HepG2 (cell line): ENCODE data around the gene CDC42SE2. TPM values are rescaled to one million over a fixed set of nuclear protein-coding genes. Genes with fewer than 3 reads are reported as not detected.

ENCODE experiments used
- BRD4 ChIP-seq: sonication (generic); formaldehyde crosslinking; IDR thresholded peaks from 2 replicates; pipeline ENCODE4 v1.4.0; 2020; ENCODE audit warnings: missing genetic modification reagents
- DMAP1 ChIP-seq: IDR thresholded peaks from 2 replicates; pipeline ENCODE4 v1.6.1; 2016
- DNMT3B ChIP-seq: conservative IDR thresholded peaks from 2 replicates; pipeline ENCODE4 v1.6.1; 2016; ENCODE audit warnings: missing biosample characterization, control low read depth
- ELF1 ChIP-seq: sonication (generic); formaldehyde crosslinking; IDR thresholded peaks from 2 replicates; pipeline ENCODE4 v1.4.0; 2020; ENCODE audit warnings: missing genetic modification reagents
- FOXO1 ChIP-seq: sonication (generic); formaldehyde crosslinking; IDR thresholded peaks from 2 replicates; pipeline ENCODE4 v1.4.0; 2020; ENCODE audit warnings: missing genetic modification reagents
- JDP2 ChIP-seq: sonication (generic); formaldehyde crosslinking; IDR thresholded peaks from 2 replicates; pipeline ENCODE4 v1.8.1; 2022; ENCODE audit warnings: missing genetic modification reagents, borderline replicate concordance
- KLF13 ChIP-seq: sonication (generic); formaldehyde crosslinking; IDR thresholded peaks from 2 replicates; pipeline ENCODE4 v1.4.0; 2020; ENCODE audit warnings: mild to moderate bottlenecking, missing genetic modification reagents
- MYC ChIP-seq: sonication (generic); formaldehyde crosslinking; IDR thresholded peaks from 2 replicates; pipeline ENCODE4 v1.9.0; 2021; ENCODE audit warnings: missing genetic modification reagents, borderline replicate concordance
- PAF1 ChIP-seq: IDR thresholded peaks from 2 replicates; pipeline ENCODE4 v1.6.1; 2016; ENCODE audit warnings: missing genetic modification reagents, missing compliant biosample characterization
- RAD21 ChIP-seq: fragments of 450-650 bp; formaldehyde crosslinking; IDR thresholded peaks from 2 replicates; pipeline ENCODE4 v1.5.0; 2020; ENCODE audit warnings: mild to moderate bottlenecking
- SCMH1 ChIP-seq: sonication (generic); formaldehyde crosslinking; IDR thresholded peaks from 2 replicates; pipeline ENCODE4 v1.9.0; 2021; ENCODE audit warnings: missing genetic modification reagents, mild to moderate bottlenecking, borderline replicate concordance
- SP2 ChIP-seq: sonication (generic); formaldehyde crosslinking; IDR thresholded peaks from 2 replicates; pipeline ENCODE4 v1.5.1; 2020; ENCODE audit warnings: mild to moderate bottlenecking, missing genetic modification reagents
- SRF ChIP-seq: IDR thresholded peaks from 2 replicates; pipeline ENCODE4 v1.6.1; 2011; ENCODE audit warnings: mild to moderate bottlenecking, low read depth, low read length, moderate library complexity
- TBX2 ChIP-seq: sonication (generic); formaldehyde crosslinking; IDR thresholded peaks from 2 replicates; pipeline ENCODE4 v1.5.0; 2020; ENCODE audit warnings: missing genetic modification reagents, mild to moderate bottlenecking, borderline replicate concordance
- TOE1 ChIP-seq: sonication (generic); formaldehyde crosslinking; IDR thresholded peaks from 2 replicates; pipeline ENCODE4 v1.4.0; 2020; ENCODE audit warnings: mild to moderate bottlenecking, missing genetic modification reagents
- ZBTB42 ChIP-seq: sonication (generic); formaldehyde crosslinking; IDR thresholded peaks from 2 replicates; pipeline ENCODE4 v1.5.0; 2020; ENCODE audit warnings: mild to moderate bottlenecking, missing genetic modification reagents
- ZNF121 ChIP-seq: sonication (generic); formaldehyde crosslinking; IDR thresholded peaks from 2 replicates; pipeline ENCODE4 v1.5.0; 2020; ENCODE audit warnings: mild to moderate bottlenecking, missing genetic modification reagents
- ZNF678 ChIP-seq: sonication (generic); formaldehyde crosslinking; IDR thresholded peaks from 2 replicates; pipeline ENCODE4 v1.4.0; 2020; ENCODE audit warnings: mild to moderate bottlenecking, missing genetic modification reagents
- ZNF773 ChIP-seq: sonication (generic); formaldehyde crosslinking; IDR thresholded peaks from 2 replicates; pipeline ENCODE4 v1.4.0; 2020; ENCODE audit warnings: missing genetic modification reagents, borderline replicate concordance
- ZNF841 ChIP-seq: sonication (generic); formaldehyde crosslinking; IDR thresholded peaks from 2 replicates; pipeline ENCODE4 v1.8.1; 2023; ENCODE audit warnings: missing genetic modification reagents, borderline replicate concordance
- polyA plus RNA-seq, 8 experiments: library from polyadenylated mRNA; depleted of rRNA in 3 of 8; stranded (reverse) in 7 of 8; unstranded in 1 of 8; fragments of >200 nt; fragmentation: Illumina TruSeq in 4 of 8; extraction: Trizol in 4 of 8; gene quantifications; 2 replicates each; pipeline versions ENCODE4 v1.2.1 to v1.2.3, GENCODE V29; 2011 to 2016; ENCODE audit warnings: low read depth in 4 of 8, missing spikeins in 1 of 8, mixed read lengths in 1 of 8; ENCODE audit not compliant: insufficient read depth in 1 of 8
- total RNA-seq, 5 experiments: library from RNA; depleted of rRNA; stranded (reverse); fragments of >200 nt; fragmentation: Illumina TruSeq; extraction: Trizol; gene quantifications; 2 replicates each; pipeline ENCODE4 v1.2.3, GENCODE V29; 2016; ENCODE audit warnings: low read depth in 1 of 5
- TF ChIP-seq, protein P1 (sequence below): sonication (generic); formaldehyde crosslinking; IDR thresholded peaks from 2 replicates; pipeline ENCODE4 v1.4.0; 2020; ENCODE audit warnings: missing genetic modification reagents, borderline replicate concordance
- TF ChIP-seq, protein P2 (sequence below): sonication (generic); formaldehyde crosslinking; IDR thresholded peaks from 2 replicates; pipeline ENCODE4 v1.5.0; 2020; ENCODE audit warnings: mild to moderate bottlenecking, missing genetic modification reagents, borderline replicate concordance
- TF ChIP-seq, protein P3 (sequence below): sonication (generic); formaldehyde crosslinking; IDR thresholded peaks from 2 replicates; pipeline ENCODE4 v1.5.1; 2020; ENCODE audit warnings: mild to moderate bottlenecking, missing genetic modification reagents, borderline replicate concordance
- TF ChIP-seq, protein P4 (sequence below): IDR thresholded peaks from 2 replicates; pipeline ENCODE4 v1.6.1; 2016; ENCODE audit warnings: missing genetic modification reagents, missing compliant biosample characterization

Gene CDC42SE2
- total and polyA plus RNA-seq, 2 of the 13 experiments (the other 11 are each of a cell fraction or from before 2014, with no cell fraction given) = 19.6 to 25.0 TPM

DNA sequence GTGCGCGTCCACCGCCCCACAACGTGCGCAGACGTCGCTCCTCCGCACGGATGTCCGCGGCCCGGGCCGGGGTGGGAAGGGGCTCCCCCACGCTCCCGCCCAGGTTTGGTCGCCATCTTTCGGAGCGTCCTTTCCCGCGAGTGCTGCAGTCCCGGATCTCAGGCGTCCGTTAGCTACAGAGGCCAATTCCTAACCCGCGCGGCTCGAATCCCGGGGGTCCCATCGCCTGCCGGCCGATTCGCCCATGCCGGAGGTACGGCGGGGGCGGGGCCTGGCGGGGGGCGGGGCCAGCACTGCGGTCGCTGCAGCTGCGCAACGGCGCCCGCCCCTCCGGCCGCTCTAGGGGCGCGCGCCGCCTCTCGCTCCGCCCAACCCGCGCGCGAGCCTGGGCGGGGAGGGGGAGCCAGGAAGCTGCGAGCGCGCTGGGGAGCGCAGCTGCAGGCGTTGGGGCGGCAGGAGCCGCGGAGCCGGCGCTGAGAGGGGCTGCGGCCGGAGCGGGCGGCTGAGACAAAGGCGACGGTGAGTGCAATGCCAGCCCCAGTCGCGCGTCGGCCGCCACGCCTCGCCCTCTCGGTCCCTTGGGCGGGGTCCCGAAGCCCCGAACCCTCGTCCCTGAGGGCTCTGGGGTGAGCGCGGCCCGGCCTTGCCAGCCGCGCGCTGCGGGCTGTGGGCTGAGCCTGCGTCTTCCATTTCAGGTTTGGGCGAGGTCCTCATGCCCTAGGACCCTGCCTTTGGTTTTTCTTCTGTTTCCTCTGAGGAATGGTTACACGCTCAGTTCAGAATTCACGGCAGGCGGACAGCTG lies at the start of gene CDC42SE2 (continued):
- TF ChIP-seq, protein P1, sequence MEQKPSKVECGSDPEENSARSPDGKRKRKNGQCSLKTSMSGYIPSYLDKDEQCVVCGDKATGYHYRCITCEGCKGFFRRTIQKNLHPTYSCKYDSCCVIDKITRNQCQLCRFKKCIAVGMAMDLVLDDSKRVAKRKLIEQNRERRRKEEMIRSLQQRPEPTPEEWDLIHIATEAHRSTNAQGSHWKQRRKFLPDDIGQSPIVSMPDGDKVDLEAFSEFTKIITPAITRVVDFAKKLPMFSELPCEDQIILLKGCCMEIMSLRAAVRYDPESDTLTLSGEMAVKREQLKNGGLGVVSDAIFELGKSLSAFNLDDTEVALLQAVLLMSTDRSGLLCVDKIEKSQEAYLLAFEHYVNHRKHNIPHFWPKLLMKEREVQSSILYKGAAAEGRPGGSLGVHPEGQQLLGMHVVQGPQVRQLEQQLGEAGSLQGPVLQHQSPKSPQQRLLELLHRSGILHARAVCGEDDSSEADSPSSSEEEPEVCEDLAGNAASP (CRISPR knock-in tag) = no peak
- TF ChIP-seq JDP2 = no peak
- TF ChIP-seq TOE1 (CRISPR knock-in tag) = no peak
- TF ChIP-seq, protein P2, sequence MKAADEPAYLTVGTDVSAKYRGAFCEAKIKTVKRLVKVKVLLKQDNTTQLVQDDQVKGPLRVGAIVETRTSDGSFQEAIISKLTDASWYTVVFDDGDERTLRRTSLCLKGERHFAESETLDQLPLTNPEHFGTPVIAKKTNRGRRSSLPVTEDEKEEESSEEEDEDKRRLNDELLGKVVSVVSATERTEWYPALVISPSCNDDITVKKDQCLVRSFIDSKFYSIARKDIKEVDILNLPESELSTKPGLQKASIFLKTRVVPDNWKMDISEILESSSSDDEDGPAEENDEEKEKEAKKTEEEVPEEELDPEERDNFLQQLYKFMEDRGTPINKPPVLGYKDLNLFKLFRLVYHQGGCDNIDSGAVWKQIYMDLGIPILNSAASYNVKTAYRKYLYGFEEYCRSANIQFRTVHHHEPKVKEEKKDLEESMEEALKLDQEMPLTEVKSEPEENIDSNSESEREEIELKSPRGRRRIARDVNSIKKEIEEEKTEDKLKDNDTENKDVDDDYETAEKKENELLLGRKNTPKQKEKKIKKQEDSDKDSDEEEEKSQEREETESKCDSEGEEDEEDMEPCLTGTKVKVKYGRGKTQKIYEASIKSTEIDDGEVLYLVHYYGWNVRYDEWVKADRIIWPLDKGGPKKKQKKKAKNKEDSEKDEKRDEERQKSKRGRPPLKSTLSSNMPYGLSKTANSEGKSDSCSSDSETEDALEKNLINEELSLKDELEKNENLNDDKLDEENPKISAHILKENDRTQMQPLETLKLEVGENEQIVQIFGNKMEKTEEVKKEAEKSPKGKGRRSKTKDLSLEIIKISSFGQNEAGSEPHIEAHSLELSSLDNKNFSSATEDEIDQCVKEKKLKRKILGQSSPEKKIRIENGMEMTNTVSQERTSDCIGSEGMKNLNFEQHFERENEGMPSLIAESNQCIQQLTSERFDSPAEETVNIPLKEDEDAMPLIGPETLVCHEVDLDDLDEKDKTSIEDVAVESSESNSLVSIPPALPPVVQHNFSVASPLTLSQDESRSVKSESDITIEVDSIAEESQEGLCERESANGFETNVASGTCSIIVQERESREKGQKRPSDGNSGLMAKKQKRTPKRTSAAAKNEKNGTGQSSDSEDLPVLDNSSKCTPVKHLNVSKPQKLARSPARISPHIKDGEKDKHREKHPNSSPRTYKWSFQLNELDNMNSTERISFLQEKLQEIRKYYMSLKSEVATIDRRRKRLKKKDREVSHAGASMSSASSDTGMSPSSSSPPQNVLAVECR = peak; percentile 79; the same call in 1 of the 2 replicates
- no peak for TF ChIP-seq TBX2
- TF ChIP-seq MYC (CRISPR knock-in tag) = peak; percentile 55
- TF ChIP-seq PAF1 = no peak
- TF ChIP-seq ELF1 (CRISPR knock-in tag) = no peak
- no peak for TF ChIP-seq SRF
- TF ChIP-seq DNMT3B (CRISPR knock-in tag) = no peak
- no peak for TF ChIP-seq ZNF678 (CRISPR knock-in tag)
- TF ChIP-seq SP2 = no peak
- TF ChIP-seq RAD21 (CRISPR knock-in tag) = peak; percentile 54; the same call in 1 of the 2 replicates
- TF ChIP-seq, protein P3, sequence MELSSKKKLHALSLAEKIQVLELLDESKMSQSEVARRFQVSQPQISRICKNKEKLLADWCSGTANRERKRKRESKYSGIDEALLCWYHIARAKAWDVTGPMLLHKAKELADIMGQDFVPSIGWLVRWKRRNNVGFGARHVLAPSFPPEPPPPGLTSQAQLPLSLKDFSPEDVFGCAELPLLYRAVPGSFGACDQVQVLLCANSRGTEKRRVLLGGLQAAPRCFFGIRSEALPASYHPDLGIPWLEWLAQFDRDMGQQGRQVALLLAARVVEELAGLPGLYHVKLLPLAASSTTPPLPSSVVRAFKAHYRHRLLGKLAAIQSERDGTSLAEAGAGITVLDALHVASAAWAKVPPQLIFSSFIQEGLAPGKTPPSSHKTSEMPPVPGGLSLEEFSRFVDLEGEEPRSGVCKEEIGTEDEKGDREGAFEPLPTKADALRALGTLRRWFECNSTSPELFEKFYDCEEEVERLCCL (CRISPR knock-in tag) = no peak
- TF ChIP-seq ZNF773 (CRISPR knock-in tag) = peak; percentile 62; the same call in 1 of the 2 replicates
- TF ChIP-seq SCMH1 = no peak
- peak; percentile 15; the same call in 1 of the 2 replicates for TF ChIP-seq BRD4 (CRISPR knock-in tag)
- TF ChIP-seq, protein P4, sequence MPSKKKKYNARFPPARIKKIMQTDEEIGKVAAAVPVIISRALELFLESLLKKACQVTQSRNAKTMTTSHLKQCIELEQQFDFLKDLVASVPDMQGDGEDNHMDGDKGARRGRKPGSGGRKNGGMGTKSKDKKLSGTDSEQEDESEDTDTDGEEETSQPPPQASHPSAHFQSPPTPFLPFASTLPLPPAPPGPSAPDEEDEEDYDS = 0 out of 2 replicates have a peak, but pooled peaks have one; percentile 39
- peak; percentile 52; the same call in 1 of the 2 replicates for TF ChIP-seq DMAP1 (CRISPR knock-in tag)
- TF ChIP-seq ZBTB42 (CRISPR knock-in tag) = peak; percentile 61; the same call in 1 of the 2 replicates
- TF ChIP-seq ZNF841 = no peak
- no peak for TF ChIP-seq FOXO1 (CRISPR knock-in tag)
- no peak for TF ChIP-seq ZNF121 (CRISPR knock-in tag)
- no peak for TF ChIP-seq KLF13 (CRISPR knock-in tag)
